NCI-H748 (cell line): Measurements from ENCODE around the gene TBC1D28.
A peak's percentile ranks its signal among the peaks of the same experiment; 100 is the strongest.
"Not testable (repeated sequence)": the region's sequence is repeated elsewhere in the genome, so short reads cannot be mapped to it uniquely, and the experiment has no call there.

Experiments
- DNase-seq: peaks from one replicate; lab custom pipeline; 2025; ENCODE audit not compliant: unreplicated experiment; lab: John Stamatoyannopoulos, UW

TBC1D28 gene

GRCh38 chr17:18617613-18618012, 26.6 kb downstream of the TBC1D28 start:
- DNase-seq: not testable (repeated sequence)

- DNase-seq: peak; percentile 30
These were observed 31.2 kb downstream of the TBC1D28 start for GRCh38 chr17:18613016-18613415.

- DNase-seq: not testable (repeated sequence)
These were observed 51.1 kb downstream of the TBC1D28 start for GRCh38 chr17:18593138-18593537.
